ENCODE measurements around the gene TSPAN32.

The TSPAN32 gene

DNA sequence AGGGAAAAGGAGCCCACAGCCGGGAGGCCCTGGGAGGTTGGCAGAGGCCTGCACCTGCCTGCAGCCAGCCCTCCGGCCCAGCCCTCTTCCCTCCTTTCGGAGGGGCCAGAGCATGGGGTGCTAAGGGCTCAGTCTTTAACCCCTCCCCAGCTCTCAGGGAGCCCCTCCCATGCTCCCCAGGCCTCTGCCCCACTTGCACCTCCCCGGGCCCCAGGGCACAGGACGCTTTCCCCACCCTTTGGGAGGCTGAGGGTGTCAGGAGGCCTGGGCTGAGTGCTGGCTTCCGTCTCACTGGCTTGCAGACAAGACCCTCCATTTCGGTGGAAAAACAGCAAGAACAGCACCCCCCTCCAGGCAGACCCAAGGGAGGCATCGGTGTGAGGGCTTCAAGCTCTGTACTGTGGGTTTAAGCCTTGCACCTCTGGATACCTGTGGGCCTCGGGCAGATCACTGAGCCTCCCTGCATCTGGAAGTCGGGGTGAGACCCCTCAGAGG, 38.7 kb upstream of the TSPAN32 start (continued):
- TF ChIP-seq, protein P1, sequence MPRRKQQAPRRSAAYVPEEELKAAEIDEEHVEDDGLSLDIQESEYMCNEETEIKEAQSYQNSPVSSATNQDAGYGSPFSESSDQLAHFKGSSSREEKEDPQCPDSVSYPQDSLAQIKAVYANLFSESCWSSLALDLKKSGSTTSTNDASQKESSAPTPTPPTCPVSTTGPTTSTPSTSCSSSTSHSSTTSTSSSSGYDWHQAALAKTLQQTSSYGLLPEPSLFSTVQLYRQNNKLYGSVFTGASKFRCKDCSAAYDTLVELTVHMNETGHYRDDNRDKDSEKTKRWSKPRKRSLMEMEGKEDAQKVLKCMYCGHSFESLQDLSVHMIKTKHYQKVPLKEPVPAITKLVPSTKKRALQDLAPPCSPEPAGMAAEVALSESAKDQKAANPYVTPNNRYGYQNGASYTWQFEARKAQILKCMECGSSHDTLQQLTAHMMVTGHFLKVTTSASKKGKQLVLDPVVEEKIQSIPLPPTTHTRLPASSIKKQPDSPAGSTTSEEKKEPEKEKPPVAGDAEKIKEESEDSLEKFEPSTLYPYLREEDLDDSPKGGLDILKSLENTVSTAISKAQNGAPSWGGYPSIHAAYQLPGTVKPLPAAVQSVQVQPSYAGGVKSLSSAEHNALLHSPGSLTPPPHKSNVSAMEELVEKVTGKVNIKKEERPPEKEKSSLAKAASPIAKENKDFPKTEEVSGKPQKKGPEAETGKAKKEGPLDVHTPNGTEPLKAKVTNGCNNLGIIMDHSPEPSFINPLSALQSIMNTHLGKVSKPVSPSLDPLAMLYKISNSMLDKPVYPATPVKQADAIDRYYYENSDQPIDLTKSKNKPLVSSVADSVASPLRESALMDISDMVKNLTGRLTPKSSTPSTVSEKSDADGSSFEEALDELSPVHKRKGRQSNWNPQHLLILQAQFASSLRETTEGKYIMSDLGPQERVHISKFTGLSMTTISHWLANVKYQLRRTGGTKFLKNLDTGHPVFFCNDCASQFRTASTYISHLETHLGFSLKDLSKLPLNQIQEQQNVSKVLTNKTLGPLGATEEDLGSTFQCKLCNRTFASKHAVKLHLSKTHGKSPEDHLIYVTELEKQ (tag by site-specific recombination; IDR thresholded peaks at IDR 0.05; ENCODE audit: borderline replicate concordance) = no peak
- TF ChIP-seq ZNF184 (tag by site-specific recombination; IDR thresholded peaks at IDR 0.05) (no peak), ZNF239 (tag by site-specific recombination; IDR thresholded peaks at IDR 0.05) (no peak), ZNF701 (tag by site-specific recombination; IDR thresholded peaks at IDR 0.05) (no peak), ZNF426 (tag by site-specific recombination; IDR thresholded peaks at IDR 0.05) (no peak), ZNF211 (tag by site-specific recombination; IDR thresholded peaks at IDR 0.05; ENCODE audit: low read depth) (no peak), ZNF501 (tag by site-specific recombination; IDR thresholded peaks at IDR 0.05) (no peak), ZNF302 (tag by site-specific recombination; IDR thresholded peaks at IDR 0.05; ENCODE audit: low read depth) (no peak), ZNF19 (tag by site-specific recombination; IDR thresholded peaks at IDR 0.05; ENCODE audit: low read depth) (no peak), ZNF449 (tag by site-specific recombination; IDR thresholded peaks at IDR 0.05) (no peak), ZNF16 (tag by site-specific recombination; IDR thresholded peaks at IDR 0.05; ENCODE audit: low read depth) (no peak)
- TF ChIP-seq, protein P2, sequence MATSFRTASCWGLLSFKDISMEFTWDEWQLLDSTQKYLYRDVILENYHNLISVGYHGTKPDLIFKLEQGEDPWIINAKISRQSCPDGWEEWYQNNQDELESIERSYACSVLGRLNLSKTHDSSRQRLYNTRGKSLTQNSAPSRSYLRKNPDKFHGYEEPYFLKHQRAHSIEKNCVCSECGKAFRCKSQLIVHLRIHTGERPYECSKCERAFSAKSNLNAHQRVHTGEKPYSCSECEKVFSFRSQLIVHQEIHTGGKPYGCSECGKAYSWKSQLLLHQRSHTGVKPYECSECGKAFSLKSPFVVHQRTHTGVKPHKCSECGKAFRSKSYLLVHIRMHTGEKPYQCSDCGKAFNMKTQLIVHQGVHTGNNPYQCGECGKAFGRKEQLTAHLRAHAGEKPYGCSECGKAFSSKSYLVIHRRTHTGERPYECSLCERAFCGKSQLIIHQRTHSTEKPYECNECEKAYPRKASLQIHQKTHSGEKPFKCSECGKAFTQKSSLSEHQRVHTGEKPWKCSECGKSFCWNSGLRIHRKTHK (tag by site-specific recombination; IDR thresholded peaks at IDR 0.05) = no peak

DNA sequence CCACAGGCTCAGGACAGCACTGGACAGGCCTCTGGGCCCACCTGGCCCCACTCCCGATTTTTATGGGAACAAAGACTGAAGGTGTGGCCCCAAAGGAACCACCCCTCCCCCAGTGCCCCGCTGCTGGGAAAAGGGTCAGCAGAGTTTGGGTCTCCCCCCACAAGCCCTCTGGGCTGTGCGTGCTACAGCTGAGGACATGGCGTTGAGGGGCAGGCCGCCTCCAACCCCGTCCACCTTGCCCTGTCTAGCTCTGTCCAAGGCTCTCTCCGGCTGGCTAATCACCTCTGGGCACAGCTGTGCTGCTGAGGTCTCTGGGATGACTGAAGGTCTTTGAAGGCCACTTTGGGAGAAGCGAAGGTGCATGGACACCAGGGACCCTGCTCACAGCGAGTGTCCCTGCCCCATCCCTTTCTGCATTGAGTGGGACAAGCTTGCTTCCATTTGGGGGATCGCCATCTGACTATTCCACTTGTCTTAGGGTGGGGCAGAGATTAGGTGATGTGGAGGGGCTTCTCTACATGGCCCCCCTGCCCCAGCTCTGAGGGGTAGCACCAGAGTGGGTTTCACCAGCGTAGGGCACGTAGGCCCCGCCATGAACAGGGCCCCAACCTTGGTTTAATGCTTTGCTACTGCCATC, 38.0 kb upstream of the TSPAN32 start:
- H3K9me3 ChIP-seq (ENCODE audit: control insufficient read depth, insufficient read depth, low read depth, low read length) = no peaks in the 10 kb centered on the region
- POLR2A ChIA-PET = no interaction called here
- no peaks in the 10 kb centered on the region for H3K36me3 ChIP-seq (ENCODE audit: control insufficient read depth in 2 of 2, insufficient read depth in 1 of 2, low read length in 2 of 2)
- CTCF ChIA-PET = no interaction called here
- no peak overlapping the region for H3K4me3 ChIP-seq (ENCODE audit: low read depth, low read length)
- H3K4me1 ChIP-seq (ENCODE audit: control insufficient read depth, insufficient read depth, low read length) = no peaks in the 10 kb centered on the region
- no peak overlapping the region for H3K27ac ChIP-seq (ENCODE audit: extremely low read depth, low read depth, low read length)
- TF ChIP-seq ZNF404 (tag by site-specific recombination; IDR thresholded peaks at IDR 0.05) (no peak), ZFP37 (tag by site-specific recombination; IDR thresholded peaks at IDR 0.05) (no peak), ZSCAN23 (tag by site-specific recombination; IDR thresholded peaks at IDR 0.05) (no peak), ZNF658 (tag by site-specific recombination; IDR thresholded peaks at IDR 0.05) (no peak), ZNF23 (tag by site-specific recombination; IDR thresholded peaks at IDR 0.05; ENCODE audit: borderline replicate concordance) (no peak), ZNF239 (tag by site-specific recombination; IDR thresholded peaks at IDR 0.05) (no peak), MYNN (tag by site-specific recombination; IDR thresholded peaks at IDR 0.05; ENCODE audit: borderline replicate concordance) (no peak), GLIS1 (tag by site-specific recombination; IDR thresholded peaks at IDR 0.05) (no peak), ZNF174 (tag by site-specific recombination; IDR thresholded peaks at IDR 0.05) (no peak), ZBTB7A (tag by site-specific recombination; IDR thresholded peaks at IDR 0.05; ENCODE audit: low read depth) (no peak), ELK4 (IDR thresholded peaks at IDR 0.05; ENCODE audit: borderline replicate concordance, low read depth, low read length) (no peak), ZNF624 (tag by site-specific recombination; IDR thresholded peaks at IDR 0.05) (no peak), ZNF16 (tag by site-specific recombination; IDR thresholded peaks at IDR 0.05; ENCODE audit: low read depth) (no peak), HOXC10 (CRISPR knock-in tag; IDR thresholded peaks at IDR 0.05) (no peak), ZNF155 (tag by site-specific recombination; IDR thresholded peaks at IDR 0.05) (no peak)
- TF ChIP-seq, protein P3, sequence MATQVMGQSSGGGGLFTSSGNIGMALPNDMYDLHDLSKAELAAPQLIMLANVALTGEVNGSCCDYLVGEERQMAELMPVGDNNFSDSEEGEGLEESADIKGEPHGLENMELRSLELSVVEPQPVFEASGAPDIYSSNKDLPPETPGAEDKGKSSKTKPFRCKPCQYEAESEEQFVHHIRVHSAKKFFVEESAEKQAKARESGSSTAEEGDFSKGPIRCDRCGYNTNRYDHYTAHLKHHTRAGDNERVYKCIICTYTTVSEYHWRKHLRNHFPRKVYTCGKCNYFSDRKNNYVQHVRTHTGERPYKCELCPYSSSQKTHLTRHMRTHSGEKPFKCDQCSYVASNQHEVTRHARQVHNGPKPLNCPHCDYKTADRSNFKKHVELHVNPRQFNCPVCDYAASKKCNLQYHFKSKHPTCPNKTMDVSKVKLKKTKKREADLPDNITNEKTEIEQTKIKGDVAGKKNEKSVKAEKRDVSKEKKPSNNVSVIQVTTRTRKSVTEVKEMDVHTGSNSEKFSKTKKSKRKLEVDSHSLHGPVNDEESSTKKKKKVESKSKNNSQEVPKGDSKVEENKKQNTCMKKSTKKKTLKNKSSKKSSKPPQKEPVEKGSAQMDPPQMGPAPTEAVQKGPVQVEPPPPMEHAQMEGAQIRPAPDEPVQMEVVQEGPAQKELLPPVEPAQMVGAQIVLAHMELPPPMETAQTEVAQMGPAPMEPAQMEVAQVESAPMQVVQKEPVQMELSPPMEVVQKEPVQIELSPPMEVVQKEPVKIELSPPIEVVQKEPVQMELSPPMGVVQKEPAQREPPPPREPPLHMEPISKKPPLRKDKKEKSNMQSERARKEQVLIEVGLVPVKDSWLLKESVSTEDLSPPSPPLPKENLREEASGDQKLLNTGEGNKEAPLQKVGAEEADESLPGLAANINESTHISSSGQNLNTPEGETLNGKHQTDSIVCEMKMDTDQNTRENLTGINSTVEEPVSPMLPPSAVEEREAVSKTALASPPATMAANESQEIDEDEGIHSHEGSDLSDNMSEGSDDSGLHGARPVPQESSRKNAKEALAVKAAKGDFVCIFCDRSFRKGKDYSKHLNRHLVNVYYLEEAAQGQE (tag by site-specific recombination; IDR thresholded peaks at IDR 0.05) = no peak
